Umbilical cord (tissue), 2 donors: ENCODE results near the gene FXYD1. TPM values are rescaled to one million over a fixed set of nuclear protein-coding genes. Genes with fewer than 3 reads are reported as not detected.
A peak's percentile ranks its signal among the peaks of the same experiment; 100 is the strongest.

Source experiments
- DNase-seq: peaks from one replicate; pipeline ENCODE4 v3.0.0-alpha.2; 2015; ENCODE audit warnings: low spot score
- total RNA-seq: library from RNA; depleted of rRNA; stranded (reverse); fragments of >200 nt; gene quantifications from one replicate; pipeline ENCODE4 v1.2.3, GENCODE V29; 2014; ENCODE audit warnings: low replicate concordance; ENCODE audit not compliant: insufficient read depth

FXYD1 gene
- total RNA-seq, 1 donor from 2014 or later, result 3.4 TPM

DNA sequence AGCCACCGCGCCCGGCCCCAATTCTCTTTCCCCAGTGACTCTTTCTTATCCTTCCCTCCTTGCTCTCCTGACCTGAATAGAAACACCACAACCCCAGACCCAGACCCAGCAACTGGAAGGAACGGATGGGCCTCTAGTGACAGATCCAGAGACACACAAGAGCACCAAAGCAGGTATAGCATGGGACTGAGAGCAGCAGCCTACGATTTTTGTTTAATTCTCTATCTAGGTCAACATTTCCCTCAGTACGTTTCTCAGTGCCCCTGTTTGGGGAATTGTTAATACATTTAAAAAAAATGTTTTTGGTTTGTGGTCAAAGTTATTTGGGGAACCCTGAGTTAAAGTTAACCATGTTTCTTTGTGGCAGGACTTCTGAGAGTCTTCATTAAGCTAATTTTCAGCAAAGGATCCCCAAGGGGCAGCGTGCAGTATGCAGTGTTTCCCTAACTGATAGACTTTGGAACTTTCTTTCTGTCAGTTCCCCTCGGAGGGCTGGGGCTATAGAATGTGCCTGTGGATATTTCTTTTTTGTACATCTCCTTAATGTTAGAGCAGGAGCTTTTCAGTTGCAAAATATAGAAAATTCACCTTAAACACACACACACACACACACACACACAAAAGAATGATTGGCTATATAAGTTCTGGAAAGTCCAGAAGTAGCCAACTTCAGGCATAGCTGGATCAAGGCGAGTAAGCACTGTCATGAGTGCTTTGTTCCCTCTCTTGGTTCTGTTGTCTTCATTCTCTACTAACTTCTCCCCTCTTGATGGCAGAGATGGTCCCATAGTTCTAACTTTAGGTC is 22.2 kb downstream of the FXYD1 start:
- no peak for DNase-seq

DNA sequence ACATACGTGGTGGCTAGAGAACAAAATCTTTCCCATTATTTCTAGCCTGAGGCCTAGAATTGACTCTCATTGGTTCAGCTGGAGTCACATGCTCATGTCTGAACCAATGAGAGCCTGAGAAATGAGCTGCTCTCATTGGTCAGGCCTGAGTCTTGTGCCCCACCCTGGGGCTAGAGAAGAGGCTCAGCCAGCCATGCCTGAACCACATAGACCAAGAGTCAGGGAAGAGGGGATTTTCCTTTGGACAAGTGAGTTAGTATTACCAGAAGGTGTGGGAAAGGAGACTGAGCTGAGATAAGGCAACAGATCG is 22.8 kb downstream of the FXYD1 start:
- DNase-seq, result no peak

DNA sequence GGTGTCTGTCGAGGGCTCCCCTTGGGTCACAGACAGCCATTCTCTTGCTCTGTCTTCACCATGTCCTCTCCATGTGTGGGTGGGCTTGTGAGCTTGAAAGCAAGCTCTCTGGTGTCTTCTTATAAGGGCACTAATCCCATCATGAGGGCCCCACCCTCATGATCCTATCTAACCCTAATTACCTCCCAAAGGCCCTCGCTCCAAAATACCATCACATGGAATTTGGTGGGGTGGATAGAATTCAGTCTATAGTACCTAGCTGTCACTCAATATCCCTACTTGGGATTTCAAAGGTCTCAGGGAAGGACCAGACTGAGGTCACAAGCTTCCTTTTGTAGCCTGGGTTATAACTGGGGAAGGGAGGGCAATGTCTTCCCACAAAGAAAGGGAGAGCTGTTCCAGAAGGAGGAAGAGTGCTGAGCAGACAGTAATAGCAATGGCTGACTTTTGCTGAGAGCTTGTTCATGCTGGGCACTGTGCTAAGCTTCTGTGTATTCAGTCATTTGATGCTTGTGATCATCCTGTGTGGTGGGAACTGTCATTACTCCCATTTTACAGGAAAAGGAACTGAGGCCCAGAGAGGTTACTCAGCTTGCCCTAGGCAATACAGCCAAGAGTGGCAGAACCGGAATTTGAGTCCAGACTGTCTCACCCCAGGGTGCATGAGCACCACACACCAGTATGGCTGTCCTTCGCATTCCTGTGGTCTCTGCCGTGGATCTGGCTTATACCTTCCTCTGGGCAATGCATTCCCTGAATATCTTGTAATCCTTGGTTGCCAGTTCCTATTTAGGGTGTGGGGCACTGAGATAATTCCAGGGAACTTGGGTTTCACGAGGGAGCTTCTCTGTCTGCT is 24.1 kb downstream of the FXYD1 start:
- DNase-seq, result no peak

DNA sequence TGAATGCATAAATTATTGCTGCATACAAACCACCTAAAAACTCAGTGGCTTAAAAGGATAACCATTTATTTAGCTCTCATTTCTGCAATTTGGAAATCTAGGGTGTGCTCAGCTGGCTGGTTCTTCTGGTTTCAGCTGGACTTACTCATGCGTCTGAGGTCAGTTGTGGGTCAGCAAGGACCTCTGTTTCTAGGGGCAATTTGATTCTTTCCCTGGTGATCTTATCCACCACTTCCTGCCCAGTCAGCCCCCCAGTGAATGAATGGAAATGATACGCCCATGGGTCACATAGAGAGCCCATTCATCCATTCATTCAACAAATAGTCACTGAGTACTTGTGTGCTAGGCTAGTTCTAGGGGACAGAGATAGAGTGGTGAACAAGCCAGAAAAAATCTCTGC is 25.8 kb downstream of the FXYD1 start:
- no peak for DNase-seq

DNA sequence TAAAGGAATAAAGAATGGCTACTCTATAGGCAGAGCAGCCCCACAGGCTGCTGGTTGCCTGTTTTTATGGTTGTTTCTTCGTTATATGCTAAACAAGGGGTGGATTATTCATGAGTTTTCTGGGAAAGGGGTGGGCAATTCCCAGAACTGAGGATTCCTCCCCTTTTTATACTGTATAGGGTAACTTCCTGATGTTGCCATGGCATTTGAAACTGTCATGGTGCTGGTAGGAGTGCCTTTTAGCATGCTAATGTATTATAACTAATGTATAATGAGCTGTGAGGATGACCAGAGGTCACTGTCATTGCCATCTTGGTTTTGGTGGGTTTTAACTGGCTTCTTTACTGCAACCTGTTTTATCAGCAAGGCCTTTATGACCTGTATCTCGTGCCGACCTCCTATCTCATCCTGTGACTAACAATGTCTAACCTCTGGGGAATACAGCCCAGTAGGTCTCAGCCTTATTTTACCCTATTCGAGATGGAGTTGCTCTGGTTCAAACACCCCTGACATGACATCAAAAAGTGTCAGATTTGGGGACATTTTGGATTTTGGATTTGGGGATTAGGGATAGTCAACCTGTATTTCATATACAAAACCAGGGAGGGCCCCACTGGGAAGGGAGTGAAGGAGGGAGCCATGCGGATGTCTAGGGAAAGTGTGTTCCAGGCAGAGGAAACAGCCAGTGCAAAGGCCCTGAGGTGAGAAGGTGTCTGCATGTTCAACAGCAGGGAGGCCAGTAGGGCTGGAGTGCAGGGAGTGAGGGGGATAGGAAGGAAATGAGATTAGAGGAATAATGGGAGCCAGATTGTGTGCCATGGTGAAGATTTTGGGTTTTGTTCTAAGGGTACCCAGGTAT is 26.8 kb downstream of the FXYD1 start:
- DNase-seq, result no peak

DNA sequence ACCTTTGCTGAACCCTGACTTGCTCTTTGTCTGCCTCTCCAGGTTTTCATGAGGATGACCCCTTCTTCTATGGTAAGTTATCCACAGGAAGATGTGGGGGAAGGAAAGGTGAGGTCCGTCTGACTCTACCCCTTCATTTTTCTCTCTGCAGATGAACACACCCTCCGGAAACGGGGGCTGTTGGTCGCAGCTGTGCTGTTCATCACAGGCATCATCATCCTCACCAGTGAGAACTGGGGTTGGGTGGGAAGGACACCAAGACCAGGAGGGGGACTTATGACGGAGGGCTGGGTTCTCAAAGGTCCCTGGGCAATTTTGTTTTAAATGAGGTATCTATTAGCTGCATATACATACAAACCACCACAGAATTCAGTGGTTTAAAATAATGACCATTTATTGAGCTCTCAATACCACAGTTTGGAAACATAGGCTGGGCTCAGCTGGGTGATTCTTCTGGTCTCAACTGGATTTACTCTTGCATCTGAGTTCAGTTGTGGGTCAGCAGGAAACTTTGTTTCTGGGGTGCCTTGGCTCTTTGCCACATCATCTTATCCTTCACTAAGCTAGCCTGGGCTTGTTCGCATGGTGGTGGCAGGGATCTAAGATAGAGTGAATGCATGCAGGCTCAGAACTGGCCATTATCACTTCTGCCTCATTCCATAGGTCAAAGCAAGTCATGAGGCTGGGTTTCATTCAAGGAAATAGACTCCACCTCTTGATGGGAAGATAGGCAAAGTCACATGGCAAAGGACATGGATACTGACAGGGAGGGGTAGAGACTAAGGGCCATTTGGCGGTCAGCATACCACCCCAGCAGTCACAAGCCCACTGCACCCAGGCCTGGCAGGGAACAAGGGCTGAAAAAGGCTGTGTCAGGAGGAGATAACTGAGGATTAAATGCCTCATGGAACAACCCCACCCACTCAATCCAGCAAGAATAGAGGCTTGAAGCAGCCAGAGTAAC is 27.8 kb downstream of the FXYD1 start:
- DNase-seq, result no peak

DNA sequence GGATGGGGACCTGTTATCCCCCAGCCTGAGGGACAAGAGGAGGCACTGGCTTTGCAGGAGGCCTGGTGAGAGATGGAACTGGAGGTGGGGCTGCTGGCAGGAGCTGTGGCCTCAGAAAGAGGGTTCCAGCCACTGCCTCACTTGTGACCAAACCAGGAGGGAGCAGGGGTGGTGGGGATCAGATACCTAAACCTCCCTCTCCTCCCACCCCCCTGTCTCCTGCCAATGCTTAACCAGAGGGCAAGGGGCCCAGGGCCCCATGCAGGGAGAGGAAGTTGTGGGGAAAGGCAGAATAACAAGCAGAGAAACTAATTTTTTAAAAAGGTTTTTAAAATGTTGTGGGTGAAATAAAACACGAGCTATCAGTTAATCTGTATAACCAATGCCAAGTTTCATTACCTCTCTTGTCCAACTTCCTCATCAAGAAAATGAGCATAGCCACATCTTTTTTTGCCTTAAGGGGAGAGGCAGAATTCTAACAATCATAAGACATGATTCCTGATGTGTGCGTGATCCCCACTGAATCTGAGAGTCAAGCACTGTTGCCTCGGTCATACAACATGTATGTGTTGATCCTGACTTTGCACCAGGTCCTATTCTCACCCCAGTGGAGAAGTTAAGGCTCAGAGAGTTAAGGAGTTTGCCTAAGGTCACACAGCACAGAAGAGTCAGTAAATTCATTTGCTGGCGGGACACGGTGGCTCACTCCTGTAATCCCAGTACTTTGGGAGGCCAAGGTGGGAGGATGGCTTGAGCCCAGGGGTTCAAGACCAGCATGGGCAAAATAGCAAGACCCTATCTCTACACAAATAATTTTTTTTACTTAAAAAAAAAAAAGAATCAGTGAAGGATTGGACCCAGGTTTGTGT is 28.9 kb downstream of the FXYD1 start:
- DNase-seq, result no peak

DNA sequence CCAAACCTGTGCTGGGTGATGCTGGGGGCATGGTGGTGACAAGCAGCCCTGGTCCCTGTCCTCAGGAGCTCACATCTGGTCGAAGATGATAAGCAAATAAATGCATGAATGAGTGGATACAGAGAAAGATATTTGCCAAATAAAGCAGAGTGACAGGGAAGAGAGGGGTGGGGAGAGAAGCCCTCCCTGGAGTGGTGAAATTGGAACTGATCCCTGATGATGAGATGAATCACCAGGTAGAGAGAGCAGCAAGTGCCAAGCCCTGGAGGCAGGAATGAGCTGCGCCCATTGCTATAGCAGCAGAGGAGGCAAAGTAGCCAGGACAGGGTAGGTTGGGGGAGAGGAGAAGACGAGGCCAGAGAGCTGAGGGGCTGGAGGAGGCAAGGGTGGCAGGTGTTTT is 29.6 kb downstream of the FXYD1 start:
- DNase-seq, result no peak

DNA sequence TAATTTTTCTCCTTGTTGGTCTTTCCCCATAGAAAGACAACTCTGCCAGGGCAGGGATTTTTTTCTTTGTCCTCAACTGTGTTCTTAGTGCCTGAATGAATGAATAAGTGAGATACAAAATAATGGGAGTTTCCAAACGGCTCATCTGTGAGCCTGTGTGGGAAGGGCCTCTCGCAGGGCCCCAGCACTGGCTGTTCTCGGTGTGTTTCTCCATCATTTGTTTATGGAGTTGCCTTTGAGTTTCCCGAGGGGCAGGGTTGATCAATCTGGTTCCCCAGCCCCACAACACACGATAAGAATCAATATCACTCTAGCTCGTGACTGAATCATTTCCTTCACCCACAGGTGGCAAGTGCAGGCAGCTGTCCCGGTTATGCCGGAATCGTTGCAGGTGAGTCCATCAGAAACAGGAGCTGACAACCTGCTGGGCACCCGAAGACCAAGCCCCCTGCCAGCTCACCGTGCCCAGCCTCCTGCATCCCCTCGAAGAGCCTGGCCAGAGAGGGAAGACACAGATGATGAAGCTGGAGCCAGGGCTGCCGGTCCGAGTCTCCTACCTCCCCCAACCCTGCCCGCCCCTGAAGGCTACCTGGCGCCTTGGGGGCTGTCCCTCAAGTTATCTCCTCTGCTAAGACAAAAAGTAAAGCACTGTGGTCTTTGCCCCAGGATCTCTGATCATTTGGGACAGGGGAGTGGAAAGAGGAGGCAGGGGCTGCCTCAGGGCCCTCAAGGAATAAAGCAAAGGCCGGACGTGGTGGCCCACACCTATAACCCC is 30.8 kb downstream of the FXYD1 start:
- DNase-seq, result no peak

DNA sequence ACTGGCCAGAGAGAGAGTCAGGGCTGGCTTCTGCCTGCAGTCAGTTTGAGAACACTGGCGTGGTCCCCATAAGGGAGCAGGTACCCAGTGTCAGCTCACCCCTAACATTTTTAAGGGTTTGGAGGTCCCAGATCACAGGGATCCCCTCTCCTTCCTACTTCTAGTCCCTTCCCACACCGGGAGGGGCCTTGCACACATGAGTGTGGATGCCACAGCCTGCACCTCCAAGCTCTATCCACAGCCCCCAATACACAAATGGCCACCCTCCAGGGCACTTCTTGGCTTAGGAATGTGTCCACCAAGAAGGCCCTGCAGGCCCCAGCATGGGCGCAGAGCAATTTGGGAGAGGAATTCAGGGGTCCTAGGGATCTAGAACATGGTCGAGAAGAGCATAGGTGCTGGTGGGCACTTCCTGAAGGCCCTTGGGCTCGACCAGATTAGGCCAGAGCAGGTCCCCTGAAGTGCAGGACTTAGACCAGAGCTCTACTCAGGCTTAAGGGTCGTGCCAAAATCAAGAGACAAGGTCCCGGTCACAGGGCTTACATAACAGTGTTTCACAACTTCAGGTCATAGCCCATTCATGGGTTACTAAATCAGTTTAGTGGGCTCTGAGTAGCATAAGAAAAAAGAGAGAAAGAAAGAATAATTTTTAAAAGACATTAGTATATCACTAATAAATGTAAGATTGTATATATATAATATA is 31.9 kb downstream of the FXYD1 start:
- DNase-seq, result no peak

DNA sequence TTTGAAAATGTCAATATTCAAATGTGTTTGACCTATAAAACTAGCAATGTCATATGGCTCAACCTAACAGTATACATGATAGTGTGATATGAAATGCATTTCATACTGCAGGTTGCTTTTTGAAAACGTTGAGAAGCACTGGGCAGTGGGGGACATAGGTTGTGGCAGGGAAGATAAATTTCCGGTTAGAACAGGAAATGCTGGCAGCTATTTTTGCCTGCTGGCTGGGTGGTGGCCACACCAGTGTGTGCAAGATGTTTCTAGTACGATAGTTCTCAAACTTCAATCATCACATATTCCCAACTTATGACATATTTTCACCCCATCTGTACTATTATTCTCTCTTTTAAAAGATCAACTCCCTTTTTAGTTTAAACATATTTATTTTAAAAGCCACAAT is 33.1 kb downstream of the FXYD1 start:
- no peak for DNase-seq

DNA sequence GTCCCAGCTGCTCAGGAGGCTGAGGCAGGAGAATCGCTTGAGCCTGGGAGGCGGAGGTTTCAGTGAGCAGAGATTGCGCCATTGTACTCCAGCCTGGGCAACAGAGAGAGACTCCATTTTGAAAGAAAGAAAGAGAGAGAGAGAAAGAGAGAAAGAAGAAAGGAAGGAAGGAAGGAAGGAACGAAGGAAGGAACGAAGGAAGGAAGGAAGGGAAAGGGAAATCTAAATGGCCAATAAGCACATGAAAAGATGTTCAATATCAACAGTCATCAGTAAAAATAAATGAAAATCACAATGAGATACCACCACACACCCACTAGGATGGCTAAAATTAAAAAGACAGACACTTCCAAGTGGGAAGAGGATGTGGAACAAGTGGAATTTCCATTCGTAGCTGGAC is 35.6 kb downstream of the FXYD1 start:
- no peak for DNase-seq

DNA sequence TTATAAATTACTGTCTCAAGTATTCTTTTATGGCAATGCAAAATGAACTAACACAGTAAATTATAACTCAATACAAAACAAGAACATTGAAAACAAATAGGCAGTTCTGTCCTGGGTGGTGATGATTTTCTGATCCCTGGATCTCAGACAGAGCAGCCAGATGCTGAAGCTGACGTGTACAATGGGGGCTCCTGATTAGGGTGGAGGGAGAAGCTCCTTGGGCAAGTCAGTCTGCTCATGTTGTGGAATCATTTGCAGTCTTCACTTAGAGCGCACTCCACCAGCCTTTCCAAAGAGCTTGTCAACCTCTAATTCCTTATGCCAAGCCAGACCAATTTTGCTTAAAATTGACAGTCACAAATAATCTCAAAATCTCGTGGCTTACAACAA is 37.6 kb downstream of the FXYD1 start:
- no peak for DNase-seq

DNA sequence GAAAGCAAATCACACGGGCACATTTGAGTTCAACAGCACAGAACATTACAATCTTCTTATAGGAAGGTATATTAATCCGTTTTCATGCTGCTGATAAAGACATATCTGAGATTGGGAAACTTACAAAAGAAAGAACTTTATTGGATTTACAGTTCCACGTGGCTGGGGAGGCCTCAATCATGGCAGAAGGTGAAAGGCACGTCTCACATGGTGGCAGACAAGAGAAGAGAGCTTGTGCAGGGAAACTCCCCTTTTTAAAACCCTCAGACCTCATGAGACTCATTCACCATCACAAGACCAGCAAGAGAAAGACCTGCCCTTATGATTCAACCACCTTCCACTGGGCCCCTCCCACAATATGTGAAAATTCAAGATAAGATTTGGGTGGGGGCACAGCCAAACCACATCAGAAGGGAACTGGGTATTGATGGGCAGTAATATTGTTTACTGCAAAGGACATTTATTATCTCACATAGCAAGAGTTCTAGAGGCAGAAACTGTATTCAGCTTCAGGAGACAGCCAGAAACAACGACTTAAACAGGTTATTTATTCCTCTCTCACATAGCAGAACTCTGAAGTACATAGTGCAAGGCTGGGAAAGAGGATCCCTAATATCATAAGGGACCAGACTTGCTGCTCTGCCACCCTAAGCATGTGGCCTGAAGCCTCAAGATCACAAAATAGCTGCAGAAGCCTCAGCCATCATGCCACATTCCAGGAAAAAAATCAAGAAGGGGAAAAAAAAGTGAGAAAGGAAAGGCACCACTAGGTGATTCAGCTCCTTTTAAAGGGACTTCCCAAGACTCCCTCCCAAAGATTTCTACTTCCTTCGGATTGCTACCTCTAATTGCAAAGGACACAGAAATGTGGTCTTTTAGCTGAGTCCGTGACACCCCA is 39.0 kb downstream of the FXYD1 start:
- no peak for DNase-seq

DNA sequence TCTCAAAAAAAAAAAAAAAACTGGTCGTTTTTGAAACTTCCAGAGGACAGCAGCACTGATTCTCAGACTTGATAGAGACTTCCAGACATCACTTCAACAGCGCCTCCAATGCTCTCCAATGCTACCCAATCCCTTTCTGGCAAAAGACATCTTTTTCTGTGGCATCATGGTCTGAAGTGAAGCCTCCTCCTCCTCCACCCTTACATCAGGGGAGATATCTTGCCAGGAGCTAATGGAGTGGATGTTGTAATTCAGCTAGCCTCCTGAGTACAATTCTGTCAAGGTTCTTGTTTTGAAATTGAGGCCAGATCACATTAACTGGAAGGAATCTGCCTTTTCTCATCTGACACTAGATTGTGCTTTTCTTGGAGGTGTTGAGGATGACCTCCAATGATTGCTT is 40.1 kb downstream of the FXYD1 start:
- peak; percentile 5 for DNase-seq

DNA sequence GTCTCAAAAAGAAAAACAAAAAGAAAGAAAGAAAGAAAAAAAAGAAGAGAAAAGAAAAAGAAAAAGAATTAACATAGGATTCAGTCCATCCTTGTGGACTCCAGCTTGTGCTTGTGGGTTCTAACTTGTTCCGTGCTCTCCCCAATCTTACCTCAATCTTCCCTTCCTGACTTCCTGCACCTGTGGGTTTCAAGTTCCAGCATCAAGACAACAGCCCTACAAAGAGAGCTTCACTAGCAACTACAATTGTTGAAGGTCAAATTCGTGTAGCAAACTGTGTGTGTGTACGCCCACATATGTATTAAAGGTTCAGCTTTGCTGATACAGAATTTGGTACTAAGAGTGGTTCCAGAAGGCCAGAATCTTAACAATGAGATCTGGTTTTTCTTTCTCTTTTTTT is 41.2 kb downstream of the FXYD1 start:
- DNase-seq, result no peak

DNA sequence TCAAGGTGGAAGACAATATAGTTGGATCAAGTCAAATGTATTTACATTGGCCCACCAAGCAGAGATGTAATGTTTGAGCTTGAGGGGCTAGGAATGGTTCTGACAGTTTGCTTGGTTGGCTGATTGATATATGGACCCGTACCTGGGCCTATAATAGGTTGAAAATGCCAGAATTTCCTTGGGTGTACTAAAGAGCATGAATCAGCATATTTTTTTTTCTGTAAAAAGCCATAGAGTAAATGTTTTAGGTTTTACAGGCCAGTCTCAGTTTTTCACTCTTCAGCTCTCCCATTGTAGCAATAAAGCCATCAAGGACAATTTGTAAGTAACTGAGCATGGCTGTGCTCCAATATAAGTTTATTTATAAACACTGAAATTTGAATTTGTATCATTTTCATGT is 42.8 kb downstream of the FXYD1 start:
- no peak for DNase-seq

DNA sequence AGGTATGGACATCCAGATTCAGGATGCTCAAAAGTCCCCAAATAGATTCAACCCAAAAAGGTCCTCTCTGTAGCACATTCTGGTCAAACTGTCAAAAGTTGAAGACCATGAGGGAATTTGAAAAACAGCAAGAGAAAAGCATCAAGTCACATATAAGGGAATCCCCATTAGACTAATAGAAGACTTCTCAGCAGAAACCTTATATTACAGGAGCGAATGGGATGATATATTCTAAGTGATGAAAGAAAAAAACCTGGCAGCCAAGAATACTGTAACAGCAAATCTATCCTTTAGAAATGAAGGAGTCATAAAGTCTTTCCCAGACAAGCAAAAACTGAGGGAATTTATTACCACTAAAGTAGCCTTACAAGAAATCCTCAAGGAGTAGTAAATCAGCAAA is 45.6 kb downstream of the FXYD1 start:
- DNase-seq, result no peak
